ENCODE measurements around the gene TMEM184C.

The TMEM184C gene

DNA sequence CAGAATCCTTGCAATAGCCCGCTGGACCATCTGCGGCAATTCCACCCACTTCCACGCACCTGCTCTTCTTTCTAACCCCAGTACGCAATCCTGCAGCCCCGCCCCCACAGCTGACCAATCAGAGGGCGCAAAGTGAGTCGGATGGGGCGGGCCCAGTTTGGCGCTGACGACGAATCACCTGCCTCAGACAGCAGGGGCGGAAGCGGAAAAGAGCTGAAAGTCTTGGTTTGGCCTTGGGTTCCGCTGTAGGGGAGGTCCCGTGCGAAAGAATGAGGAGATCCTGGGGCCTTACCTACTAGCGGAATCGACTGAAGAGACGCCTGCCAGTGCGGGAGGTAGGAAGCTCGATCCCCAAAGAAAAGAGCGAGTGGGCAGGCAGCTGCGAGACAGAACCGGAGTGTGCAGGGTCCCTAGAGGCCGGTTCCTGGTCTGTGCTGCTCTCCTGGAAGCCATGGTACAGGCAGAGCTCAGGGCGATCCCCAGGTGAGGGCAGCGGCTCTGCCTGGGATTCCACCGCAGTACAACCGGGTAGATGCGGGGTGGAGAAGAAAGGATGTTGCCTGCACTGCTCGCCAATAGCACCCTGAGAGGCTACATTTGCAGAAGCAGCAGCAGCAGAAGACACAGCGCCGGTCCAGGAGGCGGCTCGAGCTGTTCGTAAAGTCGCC lies at the start of gene TMEM184C:
Gene TMEM184C (plus strand): TSS at position 225 of the 668 bp plus-strand sequence. CDS start 560 bp downstream, outside the sequence.
- peak; percentile 91 for DNase-seq (ENCODE audit: low read depth)

DNA sequence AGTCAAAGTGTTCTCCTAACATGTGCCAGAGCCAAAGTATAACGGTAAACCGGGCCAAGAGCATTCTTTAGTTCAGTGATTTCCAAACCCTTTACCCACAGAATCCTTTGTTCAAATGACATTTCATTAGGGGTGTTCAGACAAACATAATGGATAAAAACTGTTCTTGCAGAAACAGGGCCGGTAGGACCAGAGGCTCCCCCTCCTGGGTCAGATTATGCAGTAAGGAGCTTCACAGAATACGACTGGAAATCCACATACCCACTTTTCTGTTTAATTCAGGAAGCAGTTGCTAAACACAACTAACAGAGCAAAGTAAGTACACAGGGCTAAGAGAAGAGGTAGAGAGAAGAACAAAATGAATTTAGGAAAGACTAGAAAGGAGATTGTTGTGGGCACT lies 46.6 kb upstream of the TMEM184C start:
- no peak for DNase-seq (ENCODE audit: low read depth)

DNA sequence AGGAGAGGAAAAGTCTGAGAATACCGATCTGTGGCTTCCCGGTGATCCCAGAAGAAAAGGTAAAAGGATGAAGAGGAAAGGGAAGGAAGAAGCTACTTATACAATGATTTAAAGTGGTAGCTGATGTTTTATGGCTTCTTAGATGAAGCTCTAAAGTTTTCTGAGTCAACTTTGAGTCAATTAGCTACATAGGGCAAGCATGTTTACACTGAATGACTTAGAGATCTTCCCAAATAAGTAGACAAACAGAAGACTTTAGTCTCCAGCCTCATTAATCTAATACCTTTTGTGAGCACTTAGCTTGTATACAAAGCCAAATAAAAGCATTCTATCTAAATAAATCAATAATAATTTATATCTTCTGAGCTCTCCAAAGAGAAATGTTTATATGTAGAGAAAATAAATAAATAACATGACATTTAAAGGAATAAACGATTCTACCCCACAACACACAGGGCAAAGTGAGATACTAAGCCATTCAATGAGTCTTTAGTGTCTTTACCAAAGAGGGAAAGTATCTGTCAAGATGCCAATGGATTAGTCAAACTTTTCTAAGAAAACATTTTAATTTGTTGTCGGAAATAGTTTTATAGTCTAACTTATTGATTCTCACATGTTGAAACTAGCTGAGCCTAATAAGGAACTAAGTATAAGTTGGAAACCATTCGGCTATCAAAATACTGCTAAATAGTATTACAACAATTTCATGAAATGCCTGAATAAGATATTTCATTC lies 46.0 kb upstream of the TMEM184C start:
- DNase-seq (ENCODE audit: low read depth): no peak

DNA sequence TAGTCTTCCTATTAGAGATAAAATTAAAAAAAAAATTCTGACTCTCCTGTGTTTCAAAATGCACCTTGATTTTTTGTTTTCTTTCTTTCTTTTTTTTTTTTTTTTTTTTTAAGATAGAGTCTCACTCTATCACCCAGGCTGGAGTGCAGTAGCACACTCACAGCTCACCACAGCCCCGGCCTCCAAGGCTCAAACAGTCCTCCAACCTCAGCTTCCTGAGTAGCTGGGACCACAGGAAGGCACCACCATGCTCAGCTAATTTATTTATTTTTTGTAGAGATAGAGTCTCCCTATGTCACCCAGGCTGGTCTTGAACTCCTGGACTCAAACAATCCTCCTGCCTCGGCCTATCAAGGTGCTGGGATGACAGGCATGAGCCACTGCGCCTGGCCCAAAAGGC lies 41.1 kb upstream of the TMEM184C start:
- DNase-seq (ENCODE audit: low read depth): no peak

DNA sequence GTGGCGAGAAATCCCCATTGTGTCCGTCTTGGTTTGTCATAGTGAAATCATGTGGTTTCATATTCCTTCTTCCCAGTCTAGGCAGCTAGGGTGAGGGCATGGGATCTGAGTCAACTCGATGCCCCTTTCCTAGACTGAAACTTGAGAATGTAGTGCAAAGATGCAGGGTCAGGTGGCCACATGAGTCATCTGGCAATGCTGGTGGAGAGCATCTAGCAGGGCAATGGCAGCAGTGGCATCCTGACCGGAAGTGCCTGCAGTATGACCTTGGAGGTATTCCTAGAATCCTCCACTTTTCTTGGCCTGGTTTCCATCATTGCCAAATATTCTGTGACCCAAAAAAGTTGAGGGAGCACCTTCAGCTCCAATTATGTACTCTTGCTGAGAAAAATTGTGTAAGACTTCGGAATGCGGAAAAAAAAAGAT lies 39.1 kb upstream of the TMEM184C start:
- DNase-seq (ENCODE audit: low read depth): no peak

DNA sequence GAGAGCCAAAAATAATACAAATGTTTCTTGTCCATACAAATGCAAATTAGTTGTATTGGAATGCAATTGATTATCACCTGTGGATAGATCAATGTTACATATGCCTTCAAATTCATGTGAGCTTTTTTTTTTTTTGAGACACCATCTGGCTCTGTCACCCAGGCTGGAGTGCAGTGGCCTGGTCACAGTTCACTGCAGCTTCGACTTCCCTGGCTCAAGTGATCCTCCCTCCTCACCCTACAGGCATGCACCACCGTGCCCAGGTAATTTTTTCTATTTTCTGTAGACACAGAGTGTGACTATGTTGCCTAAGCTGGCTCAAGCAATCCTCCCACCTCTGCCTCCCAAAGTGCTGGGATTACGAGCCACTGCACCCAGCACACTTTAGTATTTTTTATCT lies 38.6 kb upstream of the TMEM184C start:
- no peak for DNase-seq (ENCODE audit: low read depth)

DNA sequence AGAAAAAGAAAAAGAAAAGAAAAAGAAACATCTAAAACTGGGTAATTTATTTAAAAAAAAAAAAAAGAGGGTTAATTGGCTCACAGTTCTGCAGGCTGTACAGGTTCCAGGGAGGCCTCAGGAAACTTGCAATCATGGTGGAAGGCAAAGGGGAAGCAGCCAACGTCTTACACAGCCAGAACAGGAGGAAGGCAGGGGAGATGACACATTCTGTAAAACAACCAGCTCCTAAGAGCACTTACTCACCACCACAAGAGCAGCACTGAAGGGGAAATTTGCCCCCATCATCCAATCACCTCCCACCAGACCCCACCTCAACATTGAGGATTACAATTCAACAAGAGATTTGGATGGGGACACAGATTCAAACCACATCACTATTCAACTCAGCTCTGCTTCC lies 36.8 kb upstream of the TMEM184C start:
- DNase-seq (ENCODE audit: low read depth): no peak

DNA sequence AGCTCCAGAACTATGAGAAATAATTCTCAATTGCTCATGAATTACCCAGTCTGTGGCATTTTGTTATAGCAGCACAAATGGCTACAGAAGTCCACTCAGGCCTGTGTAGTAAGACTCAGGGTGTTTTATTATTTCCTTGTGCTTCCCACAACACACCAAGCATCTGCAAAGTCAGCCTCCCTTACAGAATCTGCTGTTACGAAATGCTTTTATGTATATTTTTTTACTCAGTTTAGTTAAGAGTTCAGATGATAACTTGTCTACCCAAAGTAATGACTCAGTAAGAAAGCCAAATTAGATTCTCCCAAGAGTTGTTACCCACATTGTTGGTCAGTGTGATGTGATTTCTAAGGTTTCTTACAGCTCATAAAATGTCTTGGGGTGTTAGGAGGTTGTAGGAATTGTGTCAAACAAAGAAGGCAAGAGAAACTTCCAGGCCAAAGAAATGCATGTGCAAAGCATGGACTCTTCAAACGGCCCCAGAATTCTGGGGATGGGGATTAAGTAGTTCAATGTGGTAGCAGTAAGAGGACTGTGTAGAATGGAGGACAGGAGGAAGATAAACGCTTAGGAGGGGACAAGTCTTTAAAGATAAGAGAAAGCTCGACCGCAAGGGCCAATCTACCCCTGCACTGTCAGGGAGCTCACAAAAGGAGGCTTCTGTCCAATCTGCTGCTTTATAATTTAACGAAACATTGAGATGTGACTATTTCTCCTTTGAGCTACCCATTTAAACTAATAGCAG lies 35.4 kb upstream of the TMEM184C start:
- DNase-seq (ENCODE audit: low read depth): no peak

DNA sequence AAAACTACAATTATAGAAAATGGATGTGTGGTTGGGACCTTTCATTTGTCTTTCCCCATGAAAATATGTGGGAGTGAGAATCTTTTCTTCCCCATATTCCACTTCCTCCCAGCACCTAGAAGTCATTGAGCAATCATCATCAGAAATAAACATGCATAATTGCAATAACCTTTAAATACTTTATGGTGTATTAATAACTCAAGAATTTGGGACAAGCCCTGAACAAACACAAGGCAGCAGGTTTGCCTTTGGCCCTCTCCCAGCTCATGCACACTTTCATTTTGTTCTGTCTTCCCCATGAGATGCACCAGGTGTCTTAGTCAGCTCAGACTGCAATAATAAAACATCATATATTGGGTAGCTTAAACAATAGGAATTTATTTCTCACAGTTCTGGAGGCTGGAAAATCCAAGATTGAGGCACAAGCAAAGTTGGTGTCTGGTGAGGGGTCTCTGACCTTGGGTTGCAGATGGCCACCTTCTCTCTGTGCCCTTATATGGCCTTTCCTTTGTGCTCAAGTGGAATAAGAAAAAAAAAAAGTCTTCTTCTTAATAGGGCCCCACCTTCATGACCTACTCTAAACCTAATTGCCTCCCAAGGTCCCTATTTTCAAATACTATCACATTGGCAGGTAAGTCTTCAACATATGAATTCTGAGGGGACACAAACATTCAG lies 34.7 kb upstream of the TMEM184C start:
- no peak for DNase-seq (ENCODE audit: low read depth)

DNA sequence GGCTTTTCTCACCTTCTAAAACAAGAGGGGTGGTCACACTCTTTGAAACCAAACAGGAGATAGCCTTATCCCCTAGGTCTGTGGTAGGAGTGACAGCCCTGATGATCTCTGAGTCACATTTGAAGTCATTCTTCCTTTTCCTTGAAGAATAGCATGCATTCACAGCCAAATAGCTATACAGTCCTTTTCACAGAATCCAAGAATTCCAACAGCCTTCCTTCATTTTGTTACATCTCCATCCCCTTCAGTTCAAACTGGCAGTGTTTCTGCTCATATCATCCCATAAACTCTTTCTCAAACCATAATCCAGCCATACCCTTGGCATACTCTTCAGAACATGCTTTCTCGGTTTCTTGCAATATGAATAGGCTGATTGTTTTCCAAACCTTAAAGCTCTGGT lies 33.3 kb upstream of the TMEM184C start:
- DNase-seq (ENCODE audit: low read depth): no peak

DNA sequence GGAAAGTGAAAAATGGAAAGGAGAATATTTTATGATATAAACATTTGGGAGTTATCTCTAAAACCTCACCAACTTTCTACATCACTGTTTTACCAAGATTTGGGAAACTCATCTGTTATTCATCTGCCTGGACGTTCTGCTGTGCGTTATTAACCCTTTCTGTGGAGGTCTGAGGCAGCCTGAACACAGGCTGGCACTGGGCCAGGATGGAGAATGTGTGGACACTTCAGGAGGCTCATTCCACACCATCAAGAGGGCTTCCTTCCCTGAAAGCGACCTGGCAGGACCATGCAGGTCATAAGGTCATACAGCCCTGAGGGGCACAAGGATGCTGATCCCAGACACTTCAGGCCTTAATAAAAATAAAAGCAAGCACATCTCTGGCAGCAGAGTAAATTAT lies 31.2 kb upstream of the TMEM184C start:
- no peak for DNase-seq (ENCODE audit: low read depth)

DNA sequence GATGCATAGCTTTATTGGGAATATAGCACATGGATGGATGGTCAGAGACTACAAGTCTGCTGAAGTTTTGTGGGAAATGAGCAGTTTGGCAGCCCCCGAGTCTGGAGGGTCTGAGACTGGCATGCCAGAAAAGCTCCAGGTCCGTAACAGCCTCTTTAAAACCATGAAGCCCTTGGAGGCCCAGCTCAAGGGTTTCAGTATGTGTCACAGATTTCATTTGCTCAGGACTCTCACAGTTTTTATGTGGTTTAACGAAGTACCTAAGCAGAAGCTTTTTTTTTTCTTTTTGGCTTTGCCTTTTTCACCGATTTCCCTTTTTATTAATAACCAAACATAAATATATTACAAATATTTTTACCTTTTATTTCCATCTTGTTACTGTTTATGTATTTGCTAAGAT lies 30.6 kb upstream of the TMEM184C start:
- DNase-seq (ENCODE audit: low read depth): no peak

DNA sequence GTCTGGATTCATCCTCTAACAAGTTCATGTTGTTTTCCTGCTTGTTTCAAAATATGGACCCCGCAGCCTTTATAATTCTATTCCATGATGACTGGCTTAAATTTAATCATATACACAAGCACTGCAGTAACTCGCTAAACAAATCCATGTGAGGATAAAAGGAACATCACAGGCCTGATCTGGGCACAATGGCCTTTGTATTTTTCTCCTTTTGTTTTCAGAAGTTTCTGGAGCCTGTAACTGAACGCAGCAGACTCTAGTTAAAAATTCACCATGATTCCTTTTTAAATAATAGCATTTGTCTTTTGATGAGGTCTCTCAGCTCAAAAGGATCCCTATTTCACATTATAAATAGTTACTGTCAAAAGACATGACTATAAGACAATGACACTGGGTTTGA lies 30.2 kb upstream of the TMEM184C start:
- no peak for DNase-seq (ENCODE audit: low read depth)

DNA sequence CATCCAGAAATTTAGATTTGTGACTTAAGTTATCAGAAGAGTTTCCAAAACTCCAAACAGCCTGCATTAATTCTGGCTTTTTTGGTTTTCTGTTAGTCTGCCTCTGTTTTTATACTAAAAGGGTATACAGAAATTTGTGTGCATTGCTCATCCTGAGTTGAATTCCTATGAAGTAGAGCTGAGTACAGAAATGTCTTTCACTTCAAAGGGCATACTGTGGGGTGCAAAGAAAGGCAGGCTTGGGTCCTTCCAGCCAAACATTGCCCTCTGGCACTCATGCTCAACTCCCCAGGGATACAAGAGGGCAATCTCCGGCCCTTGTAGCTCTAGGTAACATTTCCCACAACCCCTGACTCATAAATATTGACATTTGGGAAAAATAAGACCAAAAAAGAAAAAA lies 27.6 kb upstream of the TMEM184C start:
- no peak for DNase-seq (ENCODE audit: low read depth)

DNA sequence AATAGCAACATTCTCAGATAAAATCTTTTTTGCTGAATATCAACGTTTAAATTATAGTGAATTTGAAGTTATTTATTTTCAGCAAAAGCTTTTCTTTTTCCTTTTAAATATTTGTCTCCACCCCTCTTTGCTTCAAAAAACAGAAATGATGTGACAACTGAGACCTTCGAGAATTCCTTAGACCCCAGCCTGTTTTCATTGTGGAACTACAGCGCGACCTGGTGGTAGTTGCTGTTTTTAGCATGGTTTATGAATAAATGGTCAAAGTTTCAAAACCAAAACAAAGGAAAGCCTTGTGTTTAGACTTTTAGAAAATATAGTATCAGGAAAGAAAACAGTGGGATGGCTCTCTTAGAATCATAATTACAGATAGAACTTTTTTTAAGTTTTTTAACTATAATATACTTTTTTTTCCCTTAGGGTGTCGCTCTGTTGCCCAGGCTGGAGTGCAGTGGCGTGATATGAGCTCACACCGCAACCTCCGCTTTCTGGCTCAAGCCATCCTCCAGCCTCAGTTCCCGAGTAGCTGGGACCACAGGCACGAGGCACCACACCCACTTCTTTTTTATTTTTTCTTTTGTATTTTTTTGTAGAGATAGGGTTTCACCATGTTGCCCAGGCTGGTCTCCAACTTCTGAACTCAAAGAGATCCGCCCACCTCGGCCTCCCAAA lies 26.8 kb upstream of the TMEM184C start:
- DNase-seq (ENCODE audit: low read depth): peak; percentile 3

DNA sequence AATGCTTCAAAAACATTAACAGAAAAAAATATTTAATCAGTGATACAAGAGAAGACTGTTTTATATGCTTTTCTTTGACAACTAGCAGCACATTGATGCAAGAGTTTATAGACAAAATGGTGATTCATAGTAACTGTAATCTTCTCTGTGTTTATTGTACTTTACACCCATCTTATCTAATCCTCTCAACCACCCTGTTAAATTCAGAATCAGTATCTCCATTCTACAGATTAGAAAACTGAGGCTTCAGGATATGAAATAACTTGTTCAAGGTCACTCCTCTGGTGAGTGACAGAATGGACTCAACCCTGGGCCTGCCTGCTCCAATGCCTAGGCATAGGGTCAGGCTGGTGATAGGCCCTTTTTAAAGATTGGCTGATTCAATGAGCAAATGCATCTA lies 26.1 kb upstream of the TMEM184C start:
- no peak for DNase-seq (ENCODE audit: low read depth)

DNA sequence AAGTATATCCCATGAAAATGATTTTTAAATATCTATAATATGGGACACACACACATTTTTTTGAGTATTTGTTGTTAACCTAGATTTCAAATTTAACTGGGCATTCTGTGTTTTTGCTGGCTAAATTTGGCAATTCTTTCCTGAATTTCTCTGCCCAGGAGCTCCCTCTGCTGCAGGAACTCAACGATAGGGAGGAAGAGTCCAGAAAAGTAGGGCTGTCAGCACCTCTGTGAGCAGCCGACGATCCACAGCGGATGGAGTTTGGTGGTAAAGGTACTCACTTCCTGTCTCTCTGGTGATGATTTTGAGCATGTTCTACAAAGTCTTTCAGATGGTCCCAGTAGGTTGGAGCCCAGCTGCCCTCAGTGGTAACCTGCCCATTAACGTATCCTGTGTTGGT lies 23.1 kb upstream of the TMEM184C start:
- DNase-seq (ENCODE audit: low read depth): no peak

DNA sequence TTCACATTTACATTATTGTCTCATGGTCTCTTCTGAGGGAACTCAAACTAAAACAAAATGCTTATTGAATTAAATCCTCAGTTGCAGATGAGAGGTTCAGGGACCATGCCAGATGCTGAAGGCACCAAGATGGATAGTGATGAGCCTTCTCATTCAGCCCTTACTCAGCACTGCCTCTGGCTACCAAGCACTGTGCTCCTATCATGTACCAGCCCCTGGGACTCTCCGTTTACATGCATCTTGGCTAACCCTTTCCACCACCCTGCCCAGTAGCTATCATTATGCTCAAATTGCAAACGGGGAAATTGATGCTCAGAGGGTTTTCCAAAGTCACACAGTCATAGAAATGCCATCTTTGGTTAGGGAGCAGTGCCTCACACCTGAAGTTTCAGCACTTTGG lies 22.6 kb upstream of the TMEM184C start:
- DNase-seq (ENCODE audit: low read depth): no peak

DNA sequence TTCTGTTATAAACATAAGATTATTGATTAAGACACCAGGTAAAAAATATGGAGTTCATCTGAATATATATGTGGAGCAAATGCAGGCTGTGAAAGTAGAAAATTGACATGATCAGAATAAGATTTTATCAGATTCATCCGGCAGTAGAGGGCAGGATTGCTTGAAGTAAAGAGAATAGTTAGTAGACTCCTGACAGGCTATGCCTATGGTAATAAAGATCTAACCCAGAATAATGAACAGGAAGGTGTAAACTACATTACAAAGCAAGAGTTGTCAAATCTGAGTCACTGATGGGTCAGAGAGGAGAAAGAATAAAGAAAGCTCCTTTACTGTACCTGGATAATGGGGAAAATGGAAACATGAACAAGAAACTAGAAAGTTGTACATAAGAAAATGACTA lies 20.8 kb upstream of the TMEM184C start:
- no peak for DNase-seq (ENCODE audit: low read depth)

DNA sequence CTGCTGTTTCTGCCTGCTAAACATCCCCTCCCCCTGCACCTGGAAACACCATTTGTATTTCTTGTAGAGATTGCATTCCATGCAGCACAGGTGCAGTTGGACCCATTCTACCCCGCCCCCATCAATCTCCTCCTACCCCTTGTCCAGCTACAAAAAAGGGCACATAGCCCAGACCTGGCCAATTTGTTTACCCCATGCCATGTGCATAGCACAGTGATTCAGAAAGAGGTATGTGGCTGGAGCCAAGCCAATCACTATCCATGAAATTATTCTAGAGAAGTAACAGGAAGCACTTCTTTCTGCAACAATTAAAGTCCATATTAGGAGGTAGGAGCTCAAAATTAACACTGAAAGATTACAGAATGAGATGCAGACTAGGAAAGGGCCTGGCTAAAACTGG lies 20.2 kb upstream of the TMEM184C start:
- no peak for DNase-seq (ENCODE audit: low read depth)

DNA sequence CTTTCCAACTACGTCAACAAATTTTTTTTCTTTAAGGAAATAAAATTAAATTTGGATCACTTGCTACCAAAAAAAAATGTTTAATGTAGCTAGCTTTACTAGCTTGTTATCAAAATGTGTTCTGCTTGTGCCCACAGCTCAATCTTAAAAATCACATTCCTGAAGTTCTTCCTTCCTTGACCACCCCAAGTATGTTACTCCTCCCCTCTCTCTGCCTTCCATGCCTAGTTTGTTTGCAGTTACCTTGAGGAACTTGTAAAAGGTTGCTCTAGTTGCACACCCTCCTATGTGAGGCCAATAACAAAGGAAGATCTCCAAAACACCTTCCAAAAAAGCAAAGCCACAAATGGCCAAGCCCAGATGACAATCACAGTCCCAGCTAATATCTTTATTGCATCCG lies 19.6 kb upstream of the TMEM184C start:
- no peak for DNase-seq (ENCODE audit: low read depth)

DNA sequence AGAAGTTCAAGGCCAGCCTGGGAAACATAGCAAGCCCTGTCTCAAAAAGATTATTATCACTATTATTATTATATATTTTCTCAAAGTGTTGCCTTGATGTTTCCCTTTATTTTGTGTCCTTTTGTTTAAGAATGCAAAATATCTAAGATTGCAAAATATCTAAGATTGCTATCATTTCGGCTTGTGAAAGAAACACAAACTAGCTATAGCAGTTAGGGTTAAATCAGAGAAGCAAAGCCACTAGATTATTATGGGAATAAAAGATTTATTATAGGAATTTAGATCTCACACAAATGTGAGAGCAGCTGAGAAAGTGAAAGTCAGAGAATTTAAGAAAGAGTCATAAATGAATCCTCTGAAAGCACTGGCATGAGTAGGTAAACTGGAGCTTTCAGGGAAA lies 18.0 kb upstream of the TMEM184C start:
- DNase-seq (ENCODE audit: low read depth): no peak

All from stimulated activated CD8-positive, alpha-beta memory T cell treated with anti-CD3 and anti-CD28 coated beads, Interleukin-15, amount 100 ng/mL, for 24 hours (primary cell).